ENCODE results near the gene TM9SF1.

- no peak for TF ChIP-seq CTCF (IDR thresholded peaks at IDR 0.05)
- no peak for TF ChIP-seq POLR2AphosphoS5 (IDR thresholded peaks at IDR 0.05)
These were observed 51.7 kb downstream of the TM9SF1 start for GRCh38 chr14:24143511-24143910.

All from breast epithelium (tissue), 3 donors.